HepG2 (cell line): ENCODE measurements around the gene SERPINA3. TPM values are rescaled to one million over a fixed set of nuclear protein-coding genes. Genes with fewer than 3 reads are reported as not detected.

Source experiments
- FOXK2 ChIP-seq: fragments of 450-650 bp; IDR thresholded peaks from 2 replicates; pipeline ENCODE4 v1.6.1; 2016
- HMGXB3 ChIP-seq: sonication (generic); formaldehyde crosslinking; IDR thresholded peaks from 2 replicates; pipeline ENCODE4 v1.4.0; 2020; ENCODE audit warnings: missing genetic modification reagents, borderline replicate concordance
- JUND ChIP-seq: sonication (generic); formaldehyde crosslinking; IDR thresholded peaks from 2 replicates; pipeline ENCODE4 v1.8.0; 2022; ENCODE audit warnings: mild to moderate bottlenecking, missing genetic modification reagents
- KDM3A ChIP-seq: IDR thresholded peaks from 2 replicates; pipeline ENCODE4 v1.6.1; 2018; ENCODE audit warnings: low read depth, missing compliant biosample characterization
- MTA1 ChIP-seq: sonication (generic); formaldehyde crosslinking; IDR thresholded peaks from 2 replicates; pipeline ENCODE4 v1.4.0; 2020; ENCODE audit warnings: missing genetic modification reagents, mild to moderate bottlenecking, borderline replicate concordance
- MYNN ChIP-seq: sonication (generic); formaldehyde crosslinking; IDR thresholded peaks from 2 replicates; pipeline ENCODE4 v1.4.0; 2020; ENCODE audit warnings: mild to moderate bottlenecking, low read depth, missing genetic modification reagents
- NFE2 ChIP-seq: sonication (generic); formaldehyde crosslinking; IDR thresholded peaks from 2 replicates; pipeline ENCODE4 v1.4.0; 2020; ENCODE audit warnings: missing genetic modification reagents
- PLSCR1 ChIP-seq: sonication (generic); formaldehyde crosslinking; IDR thresholded peaks from 2 replicates; pipeline ENCODE4 v1.5.0; 2020; ENCODE audit warnings: missing genetic modification reagents, mild to moderate bottlenecking, borderline replicate concordance
- PTBP1 ChIP-seq: fragments of 200-400 bp; formaldehyde crosslinking; IDR thresholded peaks from 2 replicates; pipeline ENCODE4 v1.6.1; 2018; ENCODE audit warnings: low read length, low read depth; ENCODE audit not compliant: poor library complexity, severe bottlenecking
- SP5 ChIP-seq: IDR thresholded peaks from 2 replicates; pipeline ENCODE4 v1.6.1; 2016; ENCODE audit warnings: low read depth, borderline replicate concordance
- ZBTB25 ChIP-seq: IDR thresholded peaks from 2 replicates; pipeline ENCODE4 v1.6.1; 2018; ENCODE audit warnings: missing genetic modification reagents
- ZFP36 ChIP-seq: fragments of 150-350 bp; IDR thresholded peaks from 2 replicates; pipeline ENCODE4 v1.6.1; 2018; ENCODE audit warnings: borderline replicate concordance, low read length, low read depth; ENCODE audit not compliant: partially characterized antibody
- ZNF225 ChIP-seq: sonication (generic); formaldehyde crosslinking; IDR thresholded peaks from 2 replicates; pipeline ENCODE4 v1.4.0; 2020; ENCODE audit warnings: mild to moderate bottlenecking, missing genetic modification reagents
- ZNF549 ChIP-seq: sonication (generic); formaldehyde crosslinking; IDR thresholded peaks from 2 replicates; pipeline ENCODE4 v1.5.0; 2020; ENCODE audit warnings: missing genetic modification reagents
- ZNF577 ChIP-seq: sonication (generic); formaldehyde crosslinking; IDR thresholded peaks from 2 replicates; pipeline ENCODE4 v1.4.0; 2020; ENCODE audit warnings: mild to moderate bottlenecking, low read depth, missing genetic modification reagents, borderline replicate concordance
- ZNF709 ChIP-seq: sonication (generic); formaldehyde crosslinking; IDR thresholded peaks from 2 replicates; pipeline ENCODE4 v1.5.0; 2020; ENCODE audit warnings: mild to moderate bottlenecking, missing genetic modification reagents
- ZNF749 ChIP-seq: sonication (generic); formaldehyde crosslinking; IDR thresholded peaks from 2 replicates; pipeline ENCODE4 v1.8.0; 2022; ENCODE audit warnings: mild to moderate bottlenecking, missing genetic modification reagents, moderate library complexity, borderline replicate concordance
- ZNF775 ChIP-seq: sonication (generic); formaldehyde crosslinking; IDR thresholded peaks from 2 replicates; pipeline ENCODE4 v1.4.0; 2020; ENCODE audit warnings: missing genetic modification reagents, mild to moderate bottlenecking, moderate library complexity, borderline replicate concordance
- ZNF780A ChIP-seq: sonication (generic); formaldehyde crosslinking; IDR thresholded peaks from 2 replicates; pipeline ENCODE4 v1.8.0; 2022; ENCODE audit warnings: mild to moderate bottlenecking, missing genetic modification reagents, moderate library complexity
- polyA plus RNA-seq, 8 experiments: library from polyadenylated mRNA; depleted of rRNA in 3 of 8; stranded (reverse) in 7 of 8; unstranded in 1 of 8; fragments of >200 nt; fragmentation: Illumina TruSeq in 4 of 8; extraction: Trizol in 4 of 8; gene quantifications; 2 replicates each; pipeline versions ENCODE4 v1.2.1 to v1.2.3, GENCODE V29; 2011 to 2016; ENCODE audit warnings: low read depth in 4 of 8, missing spikeins in 1 of 8, mixed read lengths in 1 of 8; ENCODE audit not compliant: insufficient read depth in 1 of 8
- total RNA-seq, 5 experiments: library from RNA; depleted of rRNA; stranded (reverse); fragments of >200 nt; fragmentation: Illumina TruSeq; extraction: Trizol; gene quantifications; 2 replicates each; pipeline ENCODE4 v1.2.3, GENCODE V29; 2016; ENCODE audit warnings: low read depth in 1 of 5
- TF ChIP-seq, protein P1 (sequence below): sonication (generic); formaldehyde crosslinking; IDR thresholded peaks from 2 replicates; pipeline ENCODE4 v1.8.1; 2023; ENCODE audit warnings: mild to moderate bottlenecking, missing genetic modification reagents
- TF ChIP-seq, protein P2 (sequence below): sonication (generic); formaldehyde crosslinking; IDR thresholded peaks from 2 replicates; pipeline ENCODE4 v1.4.0; 2020; ENCODE audit warnings: missing genetic modification reagents, mild to moderate bottlenecking, borderline replicate concordance

Gene SERPINA3
- total and polyA plus RNA-seq, 2 of the 13 experiments (the other 11 are each of a cell fraction or from before 2014, with no cell fraction given) = 825 to 2,200 TPM

- TF ChIP-seq PTBP1 (no peak), ZNF577 (CRISPR knock-in tag) (no peak), NFE2 (CRISPR knock-in tag) (no peak), ZNF709 (CRISPR knock-in tag) (no peak), KDM3A (no peak), ZNF780A (no peak), ZNF775 (no peak), HMGXB3 (no peak), ZNF225 (CRISPR knock-in tag) (no peak), SP5 (CRISPR knock-in tag) (peak; percentile 78; the same call in 1 of the 2 replicates), MTA1 (CRISPR knock-in tag) (no peak), ZFP36 (no peak), PLSCR1 (CRISPR knock-in tag) (no peak), MYNN (CRISPR knock-in tag) (no peak), ZBTB25 (CRISPR knock-in tag) (no peak), JUND (no peak), ZNF549 (CRISPR knock-in tag) (no peak), ZNF749 (CRISPR knock-in tag) (no peak), FOXK2 (no peak)
- TF ChIP-seq, protein P1, sequence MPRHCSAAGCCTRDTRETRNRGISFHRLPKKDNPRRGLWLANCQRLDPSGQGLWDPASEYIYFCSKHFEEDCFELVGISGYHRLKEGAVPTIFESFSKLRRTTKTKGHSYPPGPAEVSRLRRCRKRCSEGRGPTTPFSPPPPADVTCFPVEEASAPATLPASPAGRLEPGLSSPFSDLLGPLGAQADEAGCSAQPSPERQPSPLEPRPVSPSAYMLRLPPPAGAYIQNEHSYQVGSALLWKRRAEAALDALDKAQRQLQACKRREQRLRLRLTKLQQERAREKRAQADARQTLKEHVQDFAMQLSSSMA (CRISPR knock-in tag) = no peak
- TF ChIP-seq, protein P2, sequence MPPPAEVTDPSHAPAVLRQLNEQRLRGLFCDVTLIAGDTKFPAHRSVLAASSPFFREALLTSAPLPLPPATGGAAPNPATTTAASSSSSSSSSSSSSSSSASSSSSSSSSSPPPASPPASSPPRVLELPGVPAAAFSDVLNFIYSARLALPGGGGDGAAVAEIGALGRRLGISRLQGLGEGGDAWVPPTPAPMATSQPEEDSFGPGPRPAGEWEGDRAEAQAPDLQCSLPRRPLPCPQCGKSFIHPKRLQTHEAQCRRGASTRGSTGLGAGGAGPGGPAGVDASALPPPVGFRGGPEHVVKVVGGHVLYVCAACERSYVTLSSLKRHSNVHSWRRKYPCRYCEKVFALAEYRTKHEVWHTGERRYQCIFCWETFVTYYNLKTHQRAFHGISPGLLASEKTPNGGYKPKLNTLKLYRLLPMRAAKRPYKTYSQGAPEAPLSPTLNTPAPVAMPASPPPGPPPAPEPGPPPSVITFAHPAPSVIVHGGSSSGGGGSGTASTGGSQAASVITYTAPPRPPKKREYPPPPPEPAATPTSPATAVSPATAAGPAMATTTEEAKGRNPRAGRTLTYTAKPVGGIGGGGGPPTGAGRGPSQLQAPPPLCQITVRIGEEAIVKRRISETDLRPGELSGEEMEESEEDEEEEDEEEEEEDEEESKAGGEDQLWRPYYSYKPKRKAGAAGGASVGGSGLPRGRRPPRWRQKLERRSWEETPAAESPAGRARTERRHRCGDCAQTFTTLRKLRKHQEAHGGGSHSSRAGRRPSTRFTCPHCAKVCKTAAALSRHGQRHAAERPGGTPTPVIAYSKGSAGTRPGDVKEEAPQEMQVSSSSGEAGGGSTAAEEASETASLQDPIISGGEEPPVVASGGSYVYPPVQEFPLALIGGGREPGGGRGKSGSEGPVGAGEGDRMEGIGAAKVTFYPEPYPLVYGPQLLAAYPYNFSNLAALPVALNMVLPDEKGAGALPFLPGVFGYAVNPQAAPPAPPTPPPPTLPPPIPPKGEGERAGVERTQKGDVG (CRISPR knock-in tag) = no peak
These were observed at the start of gene SERPINA3 (continued) for GRCh38 chr14:94612174-94612573.
